ENCODE results near the gene SERTAD3.

SERTAD3 gene

DNA sequence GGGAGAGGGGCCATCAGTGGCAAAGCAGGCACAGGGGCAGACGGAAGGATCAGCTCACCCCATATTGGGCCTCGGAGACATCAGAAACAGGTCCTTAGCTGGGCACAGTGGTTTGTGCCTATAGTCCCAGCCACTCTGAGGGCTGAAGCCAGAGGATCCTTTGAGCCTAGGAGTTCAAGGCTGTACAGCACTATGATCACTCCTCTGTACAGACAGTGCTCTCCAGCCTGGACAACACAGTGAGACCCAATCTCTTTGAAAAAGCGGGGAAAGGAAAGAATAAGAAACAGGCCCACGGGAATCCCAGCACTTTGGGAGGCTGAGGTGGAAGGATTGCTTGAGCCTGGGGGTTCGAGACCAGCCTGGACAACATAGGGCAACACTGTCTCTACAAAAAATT lies 24.4 kb downstream of the SERTAD3 start:
- H3K9me3 Mint-ChIP-seq = no peaks in the 10 kb centered on the region
- peak overlapping the region; percentile 61 to 74 (median 66) for H3K4me3 Mint-ChIP-seq
- peaks cover 51% of the 10 kb centered on the region for H3K4me1 Mint-ChIP-seq
- TF ChIP-seq, protein P1, sequence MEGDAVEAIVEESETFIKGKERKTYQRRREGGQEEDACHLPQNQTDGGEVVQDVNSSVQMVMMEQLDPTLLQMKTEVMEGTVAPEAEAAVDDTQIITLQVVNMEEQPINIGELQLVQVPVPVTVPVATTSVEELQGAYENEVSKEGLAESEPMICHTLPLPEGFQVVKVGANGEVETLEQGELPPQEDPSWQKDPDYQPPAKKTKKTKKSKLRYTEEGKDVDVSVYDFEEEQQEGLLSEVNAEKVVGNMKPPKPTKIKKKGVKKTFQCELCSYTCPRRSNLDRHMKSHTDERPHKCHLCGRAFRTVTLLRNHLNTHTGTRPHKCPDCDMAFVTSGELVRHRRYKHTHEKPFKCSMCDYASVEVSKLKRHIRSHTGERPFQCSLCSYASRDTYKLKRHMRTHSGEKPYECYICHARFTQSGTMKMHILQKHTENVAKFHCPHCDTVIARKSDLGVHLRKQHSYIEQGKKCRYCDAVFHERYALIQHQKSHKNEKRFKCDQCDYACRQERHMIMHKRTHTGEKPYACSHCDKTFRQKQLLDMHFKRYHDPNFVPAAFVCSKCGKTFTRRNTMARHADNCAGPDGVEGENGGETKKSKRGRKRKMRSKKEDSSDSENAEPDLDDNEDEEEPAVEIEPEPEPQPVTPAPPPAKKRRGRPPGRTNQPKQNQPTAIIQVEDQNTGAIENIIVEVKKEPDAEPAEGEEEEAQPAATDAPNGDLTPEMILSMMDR (IDR thresholded peaks at IDR 0.05; ENCODE audit: unreplicated experiment in 3 of 3) = no peak
- H3K36me3 Mint-ChIP-seq (ENCODE audit: low read depth) = peaks cover 6% of the 10 kb centered on the region
- H3K27me3 Mint-ChIP-seq (ENCODE audit: low read depth) = no peaks in the 10 kb centered on the region
- peak overlapping the region; percentile 71 to 89 (median 77) for H3K27ac Mint-ChIP-seq

DNA sequence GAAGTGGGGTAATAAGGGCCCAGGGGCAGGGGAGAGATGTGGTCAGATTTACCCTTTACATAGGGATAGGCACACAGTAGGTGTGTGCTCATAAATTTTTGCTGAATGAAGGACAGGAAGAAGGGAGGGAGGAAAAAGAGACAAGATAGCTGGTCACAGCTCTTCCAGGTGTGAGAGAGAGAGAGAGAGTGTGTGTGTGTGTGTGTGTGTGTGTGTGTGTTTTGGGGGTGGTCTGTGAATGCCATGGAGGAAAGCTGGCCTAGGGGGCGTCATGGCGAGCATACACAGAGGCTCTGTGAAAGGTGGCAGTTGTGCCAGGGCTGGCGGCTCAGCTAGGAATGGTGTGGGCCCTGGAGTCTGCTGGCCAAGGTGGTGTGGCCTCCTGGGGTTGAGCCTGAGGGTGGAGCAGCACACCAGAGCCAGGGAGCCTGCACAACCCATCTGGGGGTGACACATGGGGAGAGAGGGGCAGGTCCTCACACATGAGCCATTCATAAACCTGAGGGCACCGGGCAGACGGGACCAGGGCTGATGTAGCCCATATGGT lies 25.0 kb downstream of the SERTAD3 start:
- no peaks in the 10 kb centered on the region for H3K9me3 Mint-ChIP-seq
- TF ChIP-seq, protein P1 (IDR thresholded peaks at IDR 0.05; ENCODE audit: unreplicated experiment in 3 of 3) = no peak
- H3K27me3 Mint-ChIP-seq (ENCODE audit: low read depth) = no peaks in the 10 kb centered on the region
- peak overlapping the region; percentile 71 to 89 (median 77) for H3K27ac Mint-ChIP-seq
- H3K4me3 Mint-ChIP-seq = peak overlapping the region; percentile 61 to 68 (median 66)
- H3K36me3 Mint-ChIP-seq (ENCODE audit: low read depth) = peaks cover 6% of the 10 kb centered on the region
- peaks cover 47% of the 10 kb centered on the region for H3K4me1 Mint-ChIP-seq

DNA sequence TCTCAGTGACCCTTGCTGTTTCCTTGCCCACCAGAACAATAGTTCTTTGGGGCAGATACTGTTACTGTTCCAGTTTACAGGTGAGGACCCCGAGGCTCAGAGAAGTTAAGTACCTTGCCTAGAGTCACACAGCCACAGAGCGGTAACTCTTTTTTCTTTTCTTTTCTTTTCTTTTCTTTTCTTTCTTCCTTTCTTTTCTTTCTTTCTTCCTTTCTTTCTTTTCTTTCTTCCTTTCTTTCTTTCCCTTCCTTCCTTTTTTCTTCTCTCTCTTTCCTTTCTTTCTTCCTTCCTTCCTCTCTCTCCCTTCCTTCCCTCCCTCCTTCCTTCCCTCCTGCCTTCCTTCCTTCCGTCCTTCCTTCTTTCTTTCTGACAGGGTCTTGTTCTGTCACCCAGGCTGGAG lies 26.1 kb downstream of the SERTAD3 start:
- Mint-ChIP-seq H3K4me1 (peaks cover 52% of the 10 kb centered on the region), H3K36me3 (ENCODE audit: low read depth) (peaks cover 6% of the 10 kb centered on the region), H3K9me3 (no peaks in the 10 kb centered on the region), H3K4me3 (peak overlapping the region in 2 of 3 experiments; percentile 13 to 39), H3K27ac (peak overlapping the region; percentile 89 to 97 (median 89)), H3K27me3 (ENCODE audit: low read depth) (no peaks in the 10 kb centered on the region)
- TF ChIP-seq, protein P1 (IDR thresholded peaks at IDR 0.05; ENCODE audit: unreplicated experiment in 3 of 3) = no peak

DNA sequence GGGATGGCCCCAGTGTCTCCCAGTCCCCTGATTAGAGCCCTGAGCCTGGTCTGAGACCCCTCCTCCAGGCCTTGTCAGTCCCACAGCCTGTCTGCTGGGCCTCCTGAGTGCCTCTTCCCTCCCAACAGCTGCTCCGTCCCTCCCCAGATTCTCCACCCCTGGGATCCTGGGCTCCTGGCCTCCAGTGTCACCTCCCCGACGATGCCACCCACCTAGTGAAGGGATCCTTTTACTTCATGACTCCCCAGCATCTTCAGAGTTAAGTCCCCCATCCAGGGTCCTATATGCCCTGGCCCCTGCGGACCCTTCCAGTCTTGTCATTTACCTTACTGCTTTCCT lies 26.5 kb downstream of the SERTAD3 start:
- TF ChIP-seq, protein P1 (IDR thresholded peaks at IDR 0.05; ENCODE audit: unreplicated experiment in 3 of 3) = no peak
- H3K4me3 Mint-ChIP-seq = peak overlapping the region in 2 of 3 experiments; percentile 13 to 39
- no peaks in the 10 kb centered on the region for H3K9me3 Mint-ChIP-seq
- no peaks in the 10 kb centered on the region for H3K27me3 Mint-ChIP-seq (ENCODE audit: low read depth)
- peak overlapping the region; percentile 89 to 97 (median 89) for H3K27ac Mint-ChIP-seq
- peaks cover 52% of the 10 kb centered on the region for H3K4me1 Mint-ChIP-seq
- peaks cover 6% of the 10 kb centered on the region for H3K36me3 Mint-ChIP-seq (ENCODE audit: low read depth)

DNA sequence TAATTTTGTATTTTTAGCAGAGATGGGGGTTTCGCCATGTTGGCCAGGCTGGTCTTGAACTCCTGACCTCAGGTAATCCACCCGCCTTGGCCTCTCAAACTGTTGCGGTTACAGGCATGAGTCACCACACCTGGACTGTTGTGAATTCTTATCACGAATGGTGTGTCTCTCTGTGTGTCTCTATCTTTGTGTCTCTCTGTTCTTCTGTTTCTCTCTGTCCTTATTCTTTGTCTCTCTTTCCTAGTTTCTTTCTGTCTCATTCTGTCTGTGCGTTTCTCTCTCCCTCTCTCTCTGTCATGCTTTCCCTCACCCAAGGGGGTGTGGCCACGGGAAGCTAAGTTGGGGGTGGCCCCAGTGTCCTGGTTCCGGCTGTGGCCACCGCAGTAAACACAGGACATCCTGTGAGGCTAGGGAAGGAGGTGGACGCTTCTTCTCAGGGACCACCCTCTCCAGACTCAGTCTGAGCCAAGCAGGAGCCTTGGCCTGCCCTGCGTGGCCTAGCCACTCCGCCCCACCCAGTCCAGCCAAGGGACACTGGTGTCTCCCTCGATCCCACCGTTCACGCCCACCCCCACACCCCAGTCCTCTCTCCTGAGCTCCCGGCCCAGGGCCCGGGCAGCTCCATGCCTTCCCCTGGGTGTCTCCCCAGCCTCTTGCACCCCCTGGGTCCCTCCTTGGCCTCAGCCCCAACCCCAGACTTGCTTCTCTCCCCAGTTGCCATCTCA lies 27.1 kb downstream of the SERTAD3 start:
- H3K4me1 Mint-ChIP-seq = peaks cover 46% of the 10 kb centered on the region
- H3K27me3 Mint-ChIP-seq (ENCODE audit: low read depth) = no peaks in the 10 kb centered on the region
- H3K27ac Mint-ChIP-seq = peak overlapping the region; percentile 89 to 97 (median 89)
- peak overlapping the region in 2 of 3 experiments; percentile 33 to 51 for H3K4me3 Mint-ChIP-seq
- H3K36me3 Mint-ChIP-seq (ENCODE audit: low read depth) = peaks cover 3% of the 10 kb centered on the region
- H3K9me3 Mint-ChIP-seq = no peaks in the 10 kb centered on the region
- TF ChIP-seq, protein P1 (IDR thresholded peaks at IDR 0.05; ENCODE audit: unreplicated experiment in 3 of 3) = no peak
